GM19023 (cell line): ENCODE measurements around the gene ARFRP1.
"Not testable (repeated sequence)": the region's sequence is repeated elsewhere in the genome, so short reads cannot be mapped to it uniquely, and the experiment has no call there.

Experiments
- ATAC-seq: cut with Tn5 transposase; IDR thresholded peaks from one replicate; pipeline ENCODE4 v1.9.1; 2021; ENCODE audit warnings: mild to moderate bottlenecking, moderate library complexity; ENCODE audit not compliant: unreplicated experiment

ARFRP1 gene

GRCh38 chr20:63733579-63734081, 25.9 kb upstream of the ARFRP1 start:
- no peak for ATAC-seq

GRCh38 chr20:63733117-63733516, 25.3 kb upstream of the ARFRP1 start:
- no peak for ATAC-seq

GRCh38 chr20:63732118-63733095, 24.6 kb upstream of the ARFRP1 start:
- no peak for ATAC-seq

- no peak for ATAC-seq
These were observed 23.6 kb upstream of the ARFRP1 start for GRCh38 chr20:63731410-63731809.

- not testable (repeated sequence) for ATAC-seq
These were observed 22.5 kb upstream of the ARFRP1 start for GRCh38 chr20:63730189-63730733.

- ATAC-seq, result not testable (repeated sequence)
These were observed 15.3 kb upstream of the ARFRP1 start for GRCh38 chr20:63722967-63723622.

GRCh38 chr20:63718996-63719395, 11.2 kb upstream of the ARFRP1 start:
- no peak for ATAC-seq

GRCh38 chr20:63714858-63715257, 7.1 kb upstream of the ARFRP1 start:
- ATAC-seq, result no peak

- no peak for ATAC-seq
These were observed 4.4 kb upstream of the ARFRP1 start for GRCh38 chr20:63712191-63712590.

- no peak for ATAC-seq
These were observed 3.4 kb upstream of the ARFRP1 start for GRCh38 chr20:63711085-63711645.

- no peak for ATAC-seq
These were observed 1.4 kb upstream of the ARFRP1 start for GRCh38 chr20:63709149-63709527.

GRCh38 chr20:63708301-63709148, 749 bp upstream of the ARFRP1 start:
- ATAC-seq, result peak; percentile 8

GRCh38 chr20:63706852-63707557, 771 bp downstream of the ARFRP1 start:
- ATAC-seq, result peak; percentile 36

- no peak for ATAC-seq
These were observed 1.6 kb downstream of the ARFRP1 start for GRCh38 chr20:63706027-63706695.

- no peak for ATAC-seq
These were observed 2.3 kb downstream of the ARFRP1 start for GRCh38 chr20:63705232-63706026.

GRCh38 chr20:63704749-63705117, 3.0 kb downstream of the ARFRP1 start:
- no peak for ATAC-seq

GRCh38 chr20:63703976-63704748, 3.6 kb downstream of the ARFRP1 start:
- ATAC-seq, result no peak
